ENCODE measurements around the gene SUFU. TPM values are rescaled to one million over a fixed set of nuclear protein-coding genes. Genes with fewer than 3 reads are reported as not detected.

SUFU gene
- total RNA-seq, 1 donor from 2014 or later = 13.5 TPM

DNA sequence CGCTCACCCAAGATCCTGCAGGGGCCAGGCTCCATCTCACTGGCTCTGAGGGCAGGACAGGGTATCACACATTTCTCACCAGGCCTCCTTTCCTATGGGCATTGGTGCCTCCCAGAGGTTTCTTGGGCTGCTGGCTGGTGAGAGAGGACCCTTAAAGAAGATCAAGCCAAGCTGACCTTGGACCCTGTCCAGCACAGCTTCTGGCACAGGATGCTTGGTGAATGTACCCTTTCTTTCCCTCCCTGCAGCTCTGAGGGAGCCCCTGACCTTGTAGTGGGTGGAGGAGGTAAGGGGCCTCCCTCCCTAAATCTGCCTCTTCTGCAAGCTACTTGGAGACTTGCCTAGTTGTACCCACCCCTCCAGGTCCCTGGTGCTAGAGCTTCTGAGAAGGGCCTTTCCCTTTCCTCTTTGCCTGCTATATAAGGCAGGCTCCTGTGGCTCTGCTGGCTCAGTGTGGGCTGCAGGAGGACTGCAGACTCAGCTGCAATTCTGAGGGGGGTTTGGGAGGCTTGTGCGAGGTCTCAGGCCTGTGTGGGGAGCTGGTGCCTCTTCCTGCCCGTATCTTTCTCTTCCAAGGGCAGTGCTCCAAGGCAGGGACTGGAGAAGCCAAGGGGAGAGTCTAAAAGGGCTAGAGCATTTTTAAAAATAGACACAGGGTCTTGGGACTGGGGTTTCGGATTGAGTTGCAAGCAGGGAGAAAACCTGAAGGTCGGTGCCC lies 128.8 kb downstream of the SUFU start:
- peaks cover 7% of the 10 kb centered on the region for H3K36me3 ChIP-seq
- ATAC-seq (no peak), DNase-seq (peak; percentile 45)
- no peaks in the 10 kb centered on the region for H3K9me3 ChIP-seq
- H3K4me1 ChIP-seq = peaks cover 63% of the 10 kb centered on the region
- peak overlapping the region; percentile 72 for H3K27ac ChIP-seq
- TF ChIP-seq, protein P1, sequence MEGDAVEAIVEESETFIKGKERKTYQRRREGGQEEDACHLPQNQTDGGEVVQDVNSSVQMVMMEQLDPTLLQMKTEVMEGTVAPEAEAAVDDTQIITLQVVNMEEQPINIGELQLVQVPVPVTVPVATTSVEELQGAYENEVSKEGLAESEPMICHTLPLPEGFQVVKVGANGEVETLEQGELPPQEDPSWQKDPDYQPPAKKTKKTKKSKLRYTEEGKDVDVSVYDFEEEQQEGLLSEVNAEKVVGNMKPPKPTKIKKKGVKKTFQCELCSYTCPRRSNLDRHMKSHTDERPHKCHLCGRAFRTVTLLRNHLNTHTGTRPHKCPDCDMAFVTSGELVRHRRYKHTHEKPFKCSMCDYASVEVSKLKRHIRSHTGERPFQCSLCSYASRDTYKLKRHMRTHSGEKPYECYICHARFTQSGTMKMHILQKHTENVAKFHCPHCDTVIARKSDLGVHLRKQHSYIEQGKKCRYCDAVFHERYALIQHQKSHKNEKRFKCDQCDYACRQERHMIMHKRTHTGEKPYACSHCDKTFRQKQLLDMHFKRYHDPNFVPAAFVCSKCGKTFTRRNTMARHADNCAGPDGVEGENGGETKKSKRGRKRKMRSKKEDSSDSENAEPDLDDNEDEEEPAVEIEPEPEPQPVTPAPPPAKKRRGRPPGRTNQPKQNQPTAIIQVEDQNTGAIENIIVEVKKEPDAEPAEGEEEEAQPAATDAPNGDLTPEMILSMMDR (IDR thresholded peaks at IDR 0.05) = no peak
- no peaks in the 10 kb centered on the region for H3K27me3 ChIP-seq
- intact Hi-C loops (cut with DNase I) = no loop called here
- H3K4me3 ChIP-seq = no peak overlapping the region

DNA sequence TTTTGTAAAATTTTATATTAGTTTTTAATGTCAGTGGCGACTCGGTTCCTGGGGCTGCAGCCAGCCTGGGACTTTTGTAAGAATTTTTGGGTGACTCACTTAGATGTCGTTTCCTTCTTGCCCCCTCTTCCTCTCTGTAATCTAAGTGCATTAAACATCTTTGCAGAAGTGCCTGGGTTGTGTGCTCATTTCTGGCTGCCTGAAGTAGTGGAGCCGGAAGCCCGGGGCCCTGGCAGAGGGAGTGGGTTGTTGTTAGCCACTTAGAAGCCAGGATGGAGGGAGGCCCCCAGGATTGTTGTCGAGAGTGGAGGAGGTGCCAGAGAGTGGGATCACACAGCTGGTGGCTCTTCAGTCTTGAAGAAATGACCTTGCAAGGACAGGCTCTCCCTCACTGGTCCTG lies 129.5 kb downstream of the SUFU start:
- Histone ChIP-seq H3K27me3 (no peaks in the 10 kb centered on the region), H3K36me3 (peaks cover 7% of the 10 kb centered on the region), H3K9me3 (no peaks in the 10 kb centered on the region), H3K27ac (peak overlapping the region; percentile 72), H3K4me3 (no peak overlapping the region), H3K4me1 (peaks cover 55% of the 10 kb centered on the region)
- TF ChIP-seq, protein P1 (IDR thresholded peaks at IDR 0.05) = no peak
- ATAC-seq (peak; percentile 77), DNase-seq (peak; percentile 82)
- intact Hi-C loops (cut with DNase I) = no loop called here

DNA sequence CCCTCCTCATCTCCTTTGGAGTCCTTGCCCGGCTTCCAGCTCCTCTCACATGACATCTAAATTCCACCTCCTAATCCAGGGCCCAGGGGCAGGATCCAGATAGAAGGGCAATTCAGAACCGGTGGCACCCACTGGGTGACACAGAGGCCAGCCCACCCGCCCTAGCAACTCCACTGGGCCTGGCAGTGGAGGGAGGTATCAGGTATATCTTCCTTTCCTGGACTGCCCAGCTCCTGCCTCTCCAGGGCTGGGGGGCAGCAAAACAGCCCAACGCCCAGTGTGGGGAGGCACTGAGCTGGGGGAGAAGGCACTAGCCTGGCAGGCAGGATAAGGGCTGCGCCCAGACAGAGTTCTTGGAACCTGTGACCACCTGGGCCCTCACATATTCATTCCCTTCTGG lies 130.1 kb downstream of the SUFU start:
- H3K4me1 ChIP-seq = peaks cover 50% of the 10 kb centered on the region
- H3K36me3 ChIP-seq = peaks cover 7% of the 10 kb centered on the region

DNA sequence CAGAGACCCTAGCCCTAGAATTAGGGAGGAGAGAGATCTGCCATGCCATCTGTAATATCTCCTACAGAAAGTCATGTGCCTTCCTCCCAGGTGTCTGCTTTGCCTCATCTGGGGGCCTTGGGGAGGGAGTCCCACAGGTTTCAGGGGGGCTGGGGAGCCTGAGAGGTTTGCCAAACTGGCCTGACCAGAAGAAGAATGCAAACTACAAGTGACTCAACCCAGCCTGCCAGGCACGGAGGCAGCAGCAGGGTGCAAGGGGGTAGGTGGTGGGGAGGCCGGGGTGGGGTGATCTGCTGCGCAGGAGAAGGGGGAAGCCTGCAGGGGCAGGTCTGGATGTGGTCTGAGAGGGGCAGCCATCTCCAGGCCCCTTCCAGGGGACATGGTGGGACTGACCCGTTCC lies 130.9 kb downstream of the SUFU start:
- H3K4me3 ChIP-seq = no peak overlapping the region
- H3K27me3 ChIP-seq = no peaks in the 10 kb centered on the region
- ATAC-seq (peak; percentile 13), DNase-seq (no peak)
- TF ChIP-seq, protein P1 (IDR thresholded peaks at IDR 0.05) = no peak
- H3K36me3 ChIP-seq = peaks cover 7% of the 10 kb centered on the region
- intact Hi-C loops (cut with DNase I) = no loop called here
- H3K27ac ChIP-seq = peak overlapping the region; percentile 36
- H3K4me1 ChIP-seq = peaks cover 41% of the 10 kb centered on the region
- H3K9me3 ChIP-seq = no peaks in the 10 kb centered on the region

More for the DNA sequence above, 130.1 kb downstream of the SUFU start:
- Histone ChIP-seq H3K27me3 (no peaks in the 10 kb centered on the region), H3K9me3 (no peaks in the 10 kb centered on the region), H3K4me3 (no peak overlapping the region), H3K27ac (peak overlapping the region; percentile 72)
- DNase-seq (no peak), ATAC-seq (no peak)
- TF ChIP-seq, protein P1 (IDR thresholded peaks at IDR 0.05) = no peak
- intact Hi-C loops (cut with DNase I) = no loop called here

DNA sequence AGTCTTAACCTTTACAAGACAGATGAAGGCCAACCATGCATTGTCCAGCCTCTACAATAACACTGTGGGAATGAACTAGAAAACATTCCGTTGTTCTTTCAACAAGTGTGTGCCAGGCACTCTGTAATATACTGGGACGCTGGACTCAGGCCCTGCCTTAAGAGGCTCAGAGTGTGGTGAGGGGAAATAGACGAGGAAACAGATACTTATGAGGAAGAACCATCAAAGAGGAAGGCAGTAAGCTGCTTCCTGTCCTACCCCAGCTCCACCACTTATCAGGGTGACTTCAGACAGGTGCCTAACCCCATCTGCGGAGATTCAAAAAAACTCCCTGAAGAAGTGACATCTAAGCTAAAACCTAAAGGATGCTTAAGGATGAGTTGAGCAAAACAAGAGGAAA lies 131.6 kb downstream of the SUFU start:
- TF ChIP-seq, protein P1 (IDR thresholded peaks at IDR 0.05) = no peak
- Histone ChIP-seq H3K4me3 (no peak overlapping the region), H3K9me3 (no peaks in the 10 kb centered on the region), H3K36me3 (peaks cover 2% of the 10 kb centered on the region), H3K27ac (peak overlapping the region; percentile 24), H3K27me3 (no peaks in the 10 kb centered on the region), H3K4me1 (peaks cover 37% of the 10 kb centered on the region)
- peak; percentile 28 for ATAC-seq
- intact Hi-C loops (cut with DNase I) = no loop called here
- DNase-seq = no peak
